ENCODE data around the gene ZFYVE28.
A peak's percentile ranks its signal among the peaks of the same experiment; 100 is the strongest.

Gene ZFYVE28

GRCh38 chr4:2246384-2247127, 171.9 kb downstream of the ZFYVE28 start:
- TF ChIP-seq TAF1 (IDR thresholded peaks at IDR 0.05; ENCODE audit: borderline replicate concordance, insufficient read depth, low read length) (no peak), FOXP2 (optimal IDR thresholded peaks at IDR 0.05; ENCODE audit: borderline replicate concordance, extremely low read depth, extremely low read length, insufficient read depth) (no peak), POLR2AphosphoS5 (IDR thresholded peaks at IDR 0.05; ENCODE audit: low read depth, low read length) (no peak), SIN3A (IDR thresholded peaks at IDR 0.05; ENCODE audit: borderline replicate concordance, insufficient read depth, low read length) (no peak)
- TF ChIP-seq, protein P1, sequence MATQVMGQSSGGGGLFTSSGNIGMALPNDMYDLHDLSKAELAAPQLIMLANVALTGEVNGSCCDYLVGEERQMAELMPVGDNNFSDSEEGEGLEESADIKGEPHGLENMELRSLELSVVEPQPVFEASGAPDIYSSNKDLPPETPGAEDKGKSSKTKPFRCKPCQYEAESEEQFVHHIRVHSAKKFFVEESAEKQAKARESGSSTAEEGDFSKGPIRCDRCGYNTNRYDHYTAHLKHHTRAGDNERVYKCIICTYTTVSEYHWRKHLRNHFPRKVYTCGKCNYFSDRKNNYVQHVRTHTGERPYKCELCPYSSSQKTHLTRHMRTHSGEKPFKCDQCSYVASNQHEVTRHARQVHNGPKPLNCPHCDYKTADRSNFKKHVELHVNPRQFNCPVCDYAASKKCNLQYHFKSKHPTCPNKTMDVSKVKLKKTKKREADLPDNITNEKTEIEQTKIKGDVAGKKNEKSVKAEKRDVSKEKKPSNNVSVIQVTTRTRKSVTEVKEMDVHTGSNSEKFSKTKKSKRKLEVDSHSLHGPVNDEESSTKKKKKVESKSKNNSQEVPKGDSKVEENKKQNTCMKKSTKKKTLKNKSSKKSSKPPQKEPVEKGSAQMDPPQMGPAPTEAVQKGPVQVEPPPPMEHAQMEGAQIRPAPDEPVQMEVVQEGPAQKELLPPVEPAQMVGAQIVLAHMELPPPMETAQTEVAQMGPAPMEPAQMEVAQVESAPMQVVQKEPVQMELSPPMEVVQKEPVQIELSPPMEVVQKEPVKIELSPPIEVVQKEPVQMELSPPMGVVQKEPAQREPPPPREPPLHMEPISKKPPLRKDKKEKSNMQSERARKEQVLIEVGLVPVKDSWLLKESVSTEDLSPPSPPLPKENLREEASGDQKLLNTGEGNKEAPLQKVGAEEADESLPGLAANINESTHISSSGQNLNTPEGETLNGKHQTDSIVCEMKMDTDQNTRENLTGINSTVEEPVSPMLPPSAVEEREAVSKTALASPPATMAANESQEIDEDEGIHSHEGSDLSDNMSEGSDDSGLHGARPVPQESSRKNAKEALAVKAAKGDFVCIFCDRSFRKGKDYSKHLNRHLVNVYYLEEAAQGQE (IDR thresholded peaks at IDR 0.05; ENCODE audit: insufficient read depth in 1 of 2, low read depth in 2 of 2, low read length in 2 of 2) = no peak

GRCh38 chr4:2245787-2246275, 172.6 kb downstream of the ZFYVE28 start:
- TF ChIP-seq, protein P1 (IDR thresholded peaks at IDR 0.05; ENCODE audit: insufficient read depth in 1 of 2, low read depth in 2 of 2, low read length in 2 of 2) = no peak
- TF ChIP-seq POLR2AphosphoS5 (IDR thresholded peaks at IDR 0.05; ENCODE audit: low read depth, low read length) (peak; percentile 16; the same call in 1 of the 2 replicates), SIN3A (IDR thresholded peaks at IDR 0.05; ENCODE audit: borderline replicate concordance, insufficient read depth, low read length) (no peak)

- TF ChIP-seq FOXP2 (optimal IDR thresholded peaks at IDR 0.05; ENCODE audit: borderline replicate concordance, extremely low read depth, extremely low read length, insufficient read depth) (no peak), TAF1 (IDR thresholded peaks at IDR 0.05; ENCODE audit: borderline replicate concordance, insufficient read depth, low read length) (no peak), POLR2AphosphoS5 (IDR thresholded peaks at IDR 0.05; ENCODE audit: low read depth, low read length) (no peak), SIN3A (IDR thresholded peaks at IDR 0.05; ENCODE audit: borderline replicate concordance, insufficient read depth, low read length) (no peak)
- TF ChIP-seq, protein P1 (IDR thresholded peaks at IDR 0.05; ENCODE audit: insufficient read depth in 1 of 2, low read depth in 2 of 2, low read length in 2 of 2) = no peak
Measured at GRCh38 chr4:2245057-2245786, 173.2 kb downstream of the ZFYVE28 start.

DNA sequence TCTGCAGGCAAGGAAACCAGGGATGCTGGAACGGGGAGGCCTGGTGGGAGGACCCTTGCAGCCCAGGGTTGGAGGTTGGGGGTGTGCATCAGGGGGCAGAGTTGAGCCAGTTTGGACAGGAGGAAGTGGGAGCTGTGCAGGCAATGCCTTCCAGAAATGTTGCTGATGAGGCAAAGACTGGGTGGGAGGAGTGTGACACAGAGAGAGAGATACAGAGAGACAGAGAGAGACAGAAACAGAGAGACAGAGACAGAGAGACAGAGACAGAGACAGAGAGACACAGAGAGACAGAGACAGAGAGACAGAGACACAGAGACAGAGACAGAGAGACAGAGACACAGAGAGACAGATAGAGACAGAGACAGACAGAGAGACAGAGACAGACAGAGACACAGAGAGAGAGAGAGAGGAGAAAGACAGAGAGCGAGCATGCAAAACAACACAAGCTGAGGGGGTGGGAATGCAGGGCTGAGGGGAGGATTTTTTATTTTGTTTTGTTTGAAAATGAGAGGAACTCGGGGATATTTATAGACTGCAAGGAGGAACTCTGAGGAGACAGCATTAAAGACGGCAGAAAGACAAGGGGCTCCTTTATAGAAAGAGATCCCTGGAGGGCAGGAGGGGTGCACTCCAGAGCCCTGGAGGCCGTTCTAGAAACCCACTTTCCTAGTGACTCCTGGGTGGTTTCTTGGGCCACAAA, 174.6 kb downstream of the ZFYVE28 start:
- no peak for TF ChIP-seq TAF1 (IDR thresholded peaks at IDR 0.05; ENCODE audit: borderline replicate concordance, insufficient read depth, low read length)
- no peak for TF ChIP-seq SIN3A (IDR thresholded peaks at IDR 0.05; ENCODE audit: borderline replicate concordance, insufficient read depth, low read length)
- TF ChIP-seq, protein P1 (IDR thresholded peaks at IDR 0.05; ENCODE audit: insufficient read depth in 1 of 2, low read depth in 2 of 2, low read length in 2 of 2) = no peak
- TF ChIP-seq FOXP2 (optimal IDR thresholded peaks at IDR 0.05; ENCODE audit: borderline replicate concordance, extremely low read depth, extremely low read length, insufficient read depth) = no peak
- no peak for TF ChIP-seq POLR2AphosphoS5 (IDR thresholded peaks at IDR 0.05; ENCODE audit: low read depth, low read length)
